Measurements from ENCODE around the gene POU5F1. TPM values are rescaled to one million over a fixed set of nuclear protein-coding genes. Genes with fewer than 3 reads are reported as not detected.
"Not testable (repeated sequence)": the region's sequence is repeated elsewhere in the genome, so short reads cannot be mapped to it uniquely, and the experiment has no call there.

The POU5F1 gene
- total RNA-seq, 2 donors from 2014 or later, result 1.8 to 6.3 TPM

DNA sequence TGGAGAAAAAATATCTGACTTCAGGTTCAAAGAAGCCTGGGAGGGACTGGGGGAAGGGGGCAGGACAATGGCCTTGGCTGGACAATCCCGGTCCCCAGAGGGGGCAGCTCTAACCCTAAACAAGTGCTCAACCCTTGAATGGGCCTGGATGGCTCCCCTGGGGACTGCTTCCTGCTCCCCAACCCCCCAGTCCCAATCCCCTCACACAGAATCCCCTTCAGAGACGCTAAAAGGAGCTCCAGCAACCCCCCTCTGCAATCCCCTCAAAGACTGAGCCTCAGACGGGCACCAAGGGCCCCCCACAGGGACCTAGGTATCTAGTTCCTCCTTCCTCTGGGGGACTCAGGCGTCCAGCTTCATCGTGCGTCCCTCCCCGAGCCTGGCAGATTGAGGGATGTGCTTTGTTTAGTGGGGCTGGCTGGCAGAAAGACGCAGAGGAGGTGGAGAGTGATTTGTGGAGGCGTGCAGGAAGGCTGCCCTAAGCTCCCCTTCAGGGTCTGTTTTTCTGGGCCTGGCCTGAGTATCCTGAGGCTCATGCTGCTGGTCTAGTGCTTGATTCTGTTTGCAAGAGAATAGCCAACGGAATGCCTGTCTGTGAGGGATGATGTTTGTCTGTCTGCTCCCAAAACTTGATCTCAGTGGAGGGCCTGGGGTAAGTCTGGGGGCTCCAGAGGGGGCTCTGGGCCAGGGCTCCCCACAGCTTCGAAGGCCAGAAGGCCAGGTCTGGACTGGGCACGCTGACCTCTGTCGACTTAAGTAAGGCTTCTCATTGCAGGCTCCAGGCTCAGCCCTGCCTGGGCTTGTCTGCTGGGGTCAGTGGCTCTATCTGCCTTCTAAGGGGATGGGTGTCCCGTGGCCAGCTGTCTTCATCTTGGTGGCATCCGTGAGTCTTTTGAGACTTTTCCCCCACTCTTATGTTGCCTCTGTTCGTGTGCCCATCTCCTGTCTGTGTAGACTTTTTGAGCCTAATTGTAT lies 1.7 kb upstream of the POU5F1 start:
- no peak for DNase-seq
- ATAC-seq, result no peak
- intact Hi-C loops (cut with DNase I, micrococcal nuclease), result no loop called here

- DNase-seq (no peak), ATAC-seq (peak; percentile 41)
- intact Hi-C loops (cut with DNase I, micrococcal nuclease), result no loop called here
Observed at GRCh38 chr6:31170987-31171671, 647 bp upstream of the POU5F1 start.

DNA sequence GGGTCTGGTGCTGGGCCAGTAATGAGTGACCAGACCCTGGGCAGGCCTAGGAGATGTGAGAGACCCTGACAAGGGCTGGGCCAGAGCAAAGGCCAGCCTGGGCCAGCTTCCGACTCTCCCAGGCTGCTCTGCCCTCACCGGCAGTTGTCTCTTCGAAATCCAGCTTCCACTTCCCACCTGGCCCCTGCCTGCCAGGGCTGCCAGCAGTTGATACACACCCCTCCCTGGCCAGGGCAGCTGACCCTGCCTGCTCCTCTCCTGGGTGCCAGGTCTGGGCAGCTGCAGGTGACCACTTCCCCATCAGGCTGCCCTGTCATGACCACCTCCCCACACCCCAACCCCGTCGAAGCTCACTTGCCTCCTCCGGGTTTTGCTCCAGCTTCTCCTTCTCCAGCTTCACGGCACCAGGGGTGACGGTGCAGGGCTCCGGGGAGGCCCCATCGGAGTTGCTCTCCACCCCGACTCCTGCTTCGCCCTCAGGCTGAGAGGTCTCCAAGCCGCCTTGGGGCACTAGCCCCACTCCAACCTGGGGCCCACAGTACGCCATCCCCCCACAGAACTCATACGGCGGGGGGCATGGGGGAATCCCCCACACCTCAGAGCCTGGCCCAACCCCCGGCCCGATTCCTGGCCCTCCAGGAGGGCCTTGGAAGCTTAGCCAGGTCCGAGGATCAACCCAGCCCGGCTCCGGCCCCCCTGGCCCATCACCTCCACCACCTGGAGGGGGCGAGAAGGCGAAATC lies 453 bp downstream of the POU5F1 start:
- intact Hi-C loops (cut with DNase I, micrococcal nuclease); DNase-seq: not testable (repeated sequence)
- ATAC-seq, result peak; percentile 12

DNA sequence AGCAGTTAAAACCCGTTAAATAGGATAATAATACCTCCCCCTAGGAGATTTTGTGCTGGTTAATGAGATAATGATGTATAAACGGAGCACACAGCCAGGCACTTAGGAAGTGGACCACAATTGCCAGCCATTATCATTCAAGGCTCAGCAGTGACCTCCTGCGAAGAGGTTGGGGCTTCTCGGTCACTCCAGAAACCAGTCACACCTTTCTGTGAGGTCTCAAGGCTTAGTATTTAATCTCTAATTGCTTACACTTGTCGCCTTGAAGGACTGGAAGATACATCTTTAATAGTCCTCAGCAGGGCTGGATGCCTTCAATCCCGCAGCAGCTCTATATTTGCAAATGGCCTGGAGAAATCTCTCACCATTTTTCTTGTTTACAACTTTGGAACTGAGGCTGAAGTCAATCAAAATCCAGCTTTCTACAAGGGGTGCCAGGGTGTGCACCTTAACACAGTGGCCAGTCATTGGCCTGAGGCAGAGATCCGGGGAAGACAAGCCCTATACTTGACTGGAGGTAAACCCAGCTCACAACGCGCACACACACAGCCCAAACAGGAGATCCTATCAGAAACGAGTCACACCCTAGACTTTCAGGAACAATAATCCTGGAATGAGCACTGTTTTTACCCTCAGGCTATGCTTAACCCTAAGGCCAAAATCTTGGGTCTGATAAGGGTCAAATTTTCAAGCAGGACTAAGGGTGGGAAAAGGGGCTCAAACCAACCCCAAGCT lies 1.2 kb downstream of the POU5F1 start:
- intact Hi-C loops (cut with DNase I, micrococcal nuclease), result no loop called here
- ATAC-seq (peak; percentile 21), DNase-seq (no peak)

DNA sequence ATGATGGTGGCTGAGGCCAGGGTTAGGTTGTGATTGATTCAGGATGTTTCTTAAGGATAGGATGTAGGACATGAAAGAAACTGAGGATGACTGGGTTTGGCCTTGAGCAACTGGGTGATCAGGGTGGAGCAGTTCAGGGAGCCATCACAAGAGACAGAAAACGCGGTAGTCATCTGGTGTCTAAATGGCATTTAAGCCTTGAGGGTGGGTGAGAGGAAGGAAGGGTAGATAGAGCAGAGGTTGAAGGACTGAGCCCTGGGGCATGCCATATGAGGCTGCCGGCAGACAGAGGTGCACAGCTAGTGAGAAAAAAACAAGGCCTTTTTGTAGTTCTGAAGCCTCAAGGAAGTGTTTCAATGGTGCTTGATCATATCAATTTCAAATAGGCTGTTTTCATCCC lies 1.9 kb downstream of the POU5F1 start:
- intact Hi-C loops (cut with DNase I, micrococcal nuclease), result no loop called here
- DNase-seq, result no peak
- no peak for ATAC-seq

DNA sequence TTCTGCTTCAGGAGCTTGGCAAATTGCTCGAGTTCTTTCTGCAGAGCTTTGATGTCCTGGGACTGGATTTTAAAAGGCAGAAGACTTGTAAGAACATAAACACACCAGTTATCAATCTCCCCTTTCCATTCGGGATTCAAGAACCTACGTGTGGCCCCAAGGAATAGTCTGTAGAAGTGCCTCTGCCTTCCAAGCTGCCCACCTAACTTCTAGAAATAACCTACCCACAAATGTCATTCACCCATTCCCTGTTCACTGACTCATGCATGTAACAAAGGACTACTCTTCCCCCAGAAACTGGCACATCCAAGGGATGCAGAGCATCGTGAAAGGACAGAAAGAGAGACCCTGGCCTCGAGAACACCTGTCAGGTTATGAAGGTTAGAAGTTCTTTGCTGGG lies 4.5 kb downstream of the POU5F1 start:
- DNase-seq, result no peak
- intact Hi-C loops (cut with DNase I, micrococcal nuclease), result no loop called here
- no peak for ATAC-seq

DNA sequence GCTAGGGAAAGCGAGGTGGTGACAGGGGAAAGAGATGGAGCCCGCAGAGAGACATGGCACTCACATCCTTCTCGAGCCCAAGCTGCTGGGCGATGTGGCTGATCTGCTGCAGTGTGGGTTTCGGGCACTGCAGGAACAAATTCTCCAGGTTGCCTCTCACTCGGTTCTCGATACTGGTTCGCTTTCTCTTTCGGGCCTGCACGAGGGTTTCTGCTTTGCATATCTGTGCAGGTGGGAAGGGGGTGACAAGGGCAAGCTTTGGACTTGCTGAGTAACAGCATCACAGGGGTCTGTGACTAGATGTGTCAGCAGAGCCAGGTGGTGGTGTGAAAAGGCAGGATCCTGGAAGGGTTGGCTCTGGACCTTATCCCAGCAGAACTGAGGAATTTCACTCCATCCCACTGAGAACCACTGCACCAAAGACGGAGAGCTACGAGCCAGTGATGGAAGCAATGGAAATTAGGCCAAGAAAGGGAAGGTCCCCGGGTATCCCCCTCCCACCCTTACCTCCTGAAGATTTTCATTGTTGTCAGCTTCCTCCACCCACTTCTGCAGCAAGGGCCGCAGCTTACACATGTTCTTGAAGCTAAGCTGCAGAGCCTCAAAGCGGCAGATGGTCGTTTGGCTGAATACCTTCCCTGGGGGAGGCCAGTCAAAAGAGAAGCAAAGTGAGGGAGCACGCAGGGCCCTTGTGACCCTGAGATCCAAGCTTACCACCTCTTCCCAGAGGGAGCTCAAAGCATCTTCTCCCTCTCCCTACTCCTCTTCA lies 5.2 kb downstream of the POU5F1 start:
- ATAC-seq; DNase-seq; intact Hi-C loops (cut with DNase I, micrococcal nuclease): not testable (repeated sequence)

DNA sequence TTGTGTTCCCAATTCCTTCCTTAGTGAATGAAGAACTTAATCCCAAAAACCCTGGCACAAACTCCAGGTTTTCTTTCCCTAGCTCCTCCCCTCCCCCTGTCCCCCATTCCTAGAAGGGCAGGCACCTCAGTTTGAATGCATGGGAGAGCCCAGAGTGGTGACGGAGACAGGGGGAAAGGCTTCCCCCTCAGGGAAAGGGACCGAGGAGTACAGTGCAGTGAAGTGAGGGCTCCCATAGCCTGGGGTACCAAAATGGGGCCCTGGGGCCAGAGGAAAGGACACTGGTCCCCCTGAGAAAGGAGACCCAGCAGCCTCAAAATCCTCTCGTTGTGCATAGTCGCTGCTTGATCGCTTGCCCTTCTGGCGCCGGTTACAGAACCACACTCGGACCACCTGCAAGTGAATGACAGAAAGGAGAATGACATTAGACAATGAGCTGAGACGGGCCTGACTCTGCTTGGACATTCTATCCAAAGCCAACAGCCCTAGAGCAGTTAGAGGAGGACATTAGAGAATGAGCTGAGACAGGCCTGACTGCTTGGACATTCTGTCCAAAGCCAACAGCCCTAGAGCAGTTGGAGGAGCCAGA lies 5.9 kb downstream of the POU5F1 start:
- ATAC-seq; intact Hi-C loops (cut with DNase I, micrococcal nuclease); DNase-seq: not testable (repeated sequence)

DNA sequence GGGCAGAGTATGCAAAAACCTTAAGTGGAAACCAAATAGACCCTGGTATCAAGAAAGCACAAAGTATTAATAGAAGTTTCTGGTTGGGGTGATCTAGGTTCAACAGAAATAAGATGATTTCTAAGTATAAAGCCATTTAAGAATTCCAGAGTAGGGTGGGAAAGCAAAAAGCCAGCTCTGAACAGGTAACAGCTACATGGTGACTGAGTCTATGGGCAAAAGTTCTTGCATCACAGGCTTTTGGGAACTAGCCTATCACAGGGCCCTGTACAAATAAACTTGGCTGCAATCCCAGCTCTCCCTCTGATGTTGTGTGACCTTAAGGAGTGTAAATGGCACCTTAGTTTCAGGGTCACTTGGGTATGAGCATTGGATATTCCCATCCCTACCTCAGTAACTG lies 6.6 kb downstream of the POU5F1 start:
- ATAC-seq (no peak), DNase-seq (no peak)
- intact Hi-C loops (cut with DNase I, micrococcal nuclease), result no loop called here

DNA sequence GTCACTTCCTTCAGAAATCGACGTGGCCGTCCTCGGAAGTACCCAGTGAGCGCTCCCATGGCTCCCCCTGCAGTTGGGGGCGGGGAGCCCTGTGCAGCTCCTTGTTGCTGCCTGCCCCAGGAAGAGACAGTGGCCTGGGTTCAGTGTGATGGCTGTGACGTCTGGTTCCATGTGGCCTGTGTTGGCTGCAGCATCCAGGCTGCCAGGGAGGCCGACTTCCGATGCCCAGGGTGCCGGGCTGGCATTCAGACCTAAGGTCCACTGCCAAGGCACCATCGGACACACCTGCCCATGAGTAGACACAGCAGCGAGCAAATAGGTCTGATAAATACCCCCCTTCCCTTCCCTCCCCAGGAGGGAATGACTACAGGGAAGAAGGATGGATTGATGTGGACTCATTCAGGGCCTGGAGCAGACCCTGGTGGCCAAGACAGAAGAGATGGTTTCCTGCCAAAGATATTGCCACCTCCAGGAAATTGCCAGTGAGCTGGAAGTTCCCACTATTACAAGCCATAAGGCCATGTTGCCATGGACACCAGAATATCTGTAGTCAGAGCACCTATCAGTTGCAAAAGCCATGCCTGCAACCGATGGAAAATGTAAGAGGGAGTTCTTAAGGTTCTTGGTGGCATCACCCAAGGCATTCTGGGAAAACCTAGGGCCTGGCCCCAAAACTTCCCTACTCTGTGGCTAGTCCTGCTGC lies 7.9 kb downstream of the POU5F1 start:
- ATAC-seq (no peak), DNase-seq (no peak)
- intact Hi-C loops (cut with DNase I, micrococcal nuclease), result no loop called here

DNA sequence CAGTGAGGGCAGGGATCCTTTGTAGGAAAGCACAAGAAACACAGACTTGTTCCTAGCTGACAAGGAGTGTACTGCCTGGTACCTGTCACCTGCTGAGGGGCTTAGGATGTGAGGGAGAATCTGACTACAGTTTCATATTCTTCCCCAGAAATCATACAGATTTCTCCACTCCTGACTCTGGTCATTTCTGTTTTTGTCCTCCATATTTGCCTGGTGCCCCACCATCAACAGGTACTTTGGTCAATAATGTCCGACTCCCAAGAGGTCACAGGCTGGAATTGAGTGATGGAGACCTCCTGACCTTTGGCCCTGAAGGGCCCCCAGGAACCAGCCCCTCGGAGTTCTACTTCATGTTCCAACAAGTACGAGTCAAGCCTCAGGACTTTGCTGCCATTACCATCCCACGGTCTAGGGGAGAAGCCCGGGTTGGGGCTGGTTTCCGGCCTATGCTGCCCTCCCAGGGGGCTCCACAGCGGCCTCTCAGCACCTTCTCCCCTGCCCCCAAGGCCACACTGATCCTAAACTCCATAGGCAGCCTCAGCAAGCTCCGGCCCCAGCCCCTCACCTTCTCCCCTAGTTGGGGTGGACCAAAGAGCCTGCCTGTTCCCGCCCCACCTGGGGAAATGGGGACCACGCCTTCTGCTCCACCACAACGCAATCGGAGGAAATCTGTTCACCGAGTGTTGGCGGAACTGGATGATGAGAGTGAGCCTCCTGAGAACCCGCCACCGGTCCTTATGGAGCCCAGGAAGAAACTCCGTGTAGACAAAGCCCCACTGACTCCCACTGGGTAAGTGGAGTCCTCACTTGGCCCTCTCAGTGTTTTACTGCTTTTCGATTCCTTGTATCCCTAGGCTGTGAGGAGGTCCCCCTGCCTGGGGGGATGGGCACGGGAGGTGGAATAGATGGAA lies 9.0 kb downstream of the POU5F1 start:
- no peak for DNase-seq
- ATAC-seq, result no peak
- intact Hi-C loops (cut with DNase I, micrococcal nuclease), result no loop called here

DNA sequence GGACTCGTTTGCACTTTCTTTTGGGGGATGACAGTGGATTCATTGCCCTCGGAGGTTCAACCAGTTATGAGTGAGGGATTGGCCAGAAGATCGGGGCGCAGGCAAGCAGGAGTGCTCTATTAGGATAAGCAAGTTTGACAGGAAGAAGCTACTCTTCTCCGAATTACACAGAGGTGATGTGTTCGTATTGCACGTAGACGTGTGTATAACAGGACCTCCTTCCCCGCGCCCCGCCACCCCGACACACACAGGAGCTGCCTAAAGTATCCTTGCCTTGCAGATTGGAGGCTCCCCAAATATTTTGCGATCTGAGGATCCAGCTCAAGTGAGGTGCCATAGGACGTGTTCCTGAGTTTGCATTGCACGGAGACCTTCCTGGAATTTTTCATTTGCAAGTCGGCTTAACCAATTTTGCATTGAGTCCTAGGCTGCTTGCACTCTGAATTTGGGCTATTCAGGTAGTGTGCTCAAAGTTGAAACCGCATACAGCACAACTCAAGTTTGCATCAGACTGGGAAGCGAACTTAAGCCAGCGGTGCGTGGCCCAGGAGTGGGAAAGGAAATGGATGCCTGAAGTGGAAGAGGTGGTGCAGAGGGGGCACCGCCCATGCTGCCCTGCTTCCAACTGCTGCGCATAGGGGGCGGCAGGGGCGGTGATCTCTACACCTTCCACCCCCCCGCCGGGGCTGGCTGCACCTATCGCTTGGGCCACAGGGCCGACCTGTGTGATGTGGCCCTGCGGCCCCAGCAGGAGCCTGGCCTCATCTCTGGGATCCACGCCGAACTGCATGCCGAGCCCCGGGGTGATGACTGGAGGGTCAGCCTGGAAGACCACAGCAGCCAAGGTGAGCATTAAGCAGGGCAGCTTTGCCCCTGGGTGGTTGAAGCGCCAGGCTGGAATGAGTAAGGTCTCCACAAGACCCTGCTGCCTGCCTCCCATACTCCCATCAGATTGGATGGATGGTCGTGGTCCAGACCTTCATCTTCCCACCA lies 11.3 kb downstream of the POU5F1 start:
- DNase-seq (peak in 1 of 2 donors; percentile 43), ATAC-seq (peak; percentile 4)
- intact Hi-C loops (cut with DNase I, micrococcal nuclease), result no loop called here

- intact Hi-C loops (cut with DNase I, micrococcal nuclease), result no loop called here
- DNase-seq (peak; percentile 99), ATAC-seq (peak; percentile 94)
Observed at GRCh38 chr6:31158140-31158862, 12.2 kb downstream of the POU5F1 start, which contains the start of gene TCF19. TCF19 (plus strand) TSS chr6:31158589; CDS start chr6:31159470, 881 bp downstream.

DNA sequence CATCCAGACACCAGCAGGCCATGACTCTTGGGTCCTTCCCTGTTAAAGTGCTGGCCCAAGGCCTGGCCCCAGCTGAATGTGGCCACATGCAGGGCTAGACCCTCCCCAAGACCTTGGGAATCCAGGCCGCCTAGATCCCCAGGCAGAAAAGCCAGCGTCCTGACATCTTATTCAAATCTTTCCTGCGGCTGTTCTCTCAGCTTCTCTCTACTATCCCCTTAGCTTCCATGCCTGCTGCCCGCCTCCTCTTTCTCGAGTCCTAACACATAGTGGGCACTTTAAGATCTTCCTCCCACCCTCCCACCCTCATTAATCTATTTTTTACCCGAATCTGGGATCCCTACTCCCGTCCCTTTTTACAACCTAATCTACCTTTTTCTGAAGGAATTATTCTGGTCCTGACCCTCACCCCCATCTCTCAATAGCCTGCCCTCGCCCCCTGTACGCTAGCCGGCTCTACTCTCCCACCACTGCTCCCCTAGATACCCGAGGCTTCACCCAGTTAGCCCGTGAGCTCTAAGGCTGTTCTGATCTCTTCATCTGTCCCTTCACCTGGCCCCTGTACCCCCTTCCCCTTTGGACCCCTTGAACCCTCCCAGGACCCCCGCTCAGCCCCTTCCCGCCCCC lies 12.9 kb downstream of the POU5F1 start, which contains the start of gene CCHCR1:
Gene CCHCR1, minus strand, starts transcription at position 290 of the 627 bp plus-strand sequence. Its CDS starts 202 bp downstream, at position 88.
- ATAC-seq, result peak; percentile 29
- no peak for DNase-seq

More for the DNA sequence above, 12.9 kb downstream of the POU5F1 start, which contains the start of gene CCHCR1:
- intact Hi-C loops (cut with DNase I, micrococcal nuclease), result no loop called here

Data from left colon (tissue), 2 donors.